ENCODE results near the gene NHSL1. TPM values are rescaled to one million over a fixed set of nuclear protein-coding genes. Genes with fewer than 3 reads are reported as not detected.

NHSL1 gene
- polyA plus RNA-seq, 3 donors from 2014 or later = 0.09 TPM; not detected in 2

- Mint-ChIP-seq H3K27me3 (ENCODE audit: low read depth in 3 of 3) (peaks cover 0 to 14% (median 8%) of the 10 kb centered on the region in 3 donors), H3K27ac (no peak overlapping the region), H3K9me3 (no peaks in the 10 kb centered on the region), H3K36me3 (no peaks in the 10 kb centered on the region), H3K4me3 (no peak overlapping the region), H3K4me1 (no peaks in the 10 kb centered on the region)
- DNase-seq = no peak
Observed at GRCh38 chr6:138531387-138531786, 32.1 kb upstream of the NHSL1 start.

- Mint-ChIP-seq H3K4me3 (no peak overlapping the region), H3K4me1 (no peaks in the 10 kb centered on the region), H3K9me3 (no peaks in the 10 kb centered on the region), H3K27me3 (ENCODE audit: low read depth in 3 of 3) (peaks cover 0 to 11% (median 9%) of the 10 kb centered on the region in 3 donors), H3K27ac (no peak overlapping the region), H3K36me3 (no peaks in the 10 kb centered on the region)
- no peak for DNase-seq
Observed at GRCh38 chr6:138529478-138529877, 30.2 kb upstream of the NHSL1 start.

- DNase-seq = no peak
- Mint-ChIP-seq H3K27me3 (ENCODE audit: low read depth in 3 of 3) (peaks cover 0 to 11% (median 9%) of the 10 kb centered on the region in 3 donors), H3K4me1 (no peaks in the 10 kb centered on the region), H3K36me3 (no peaks in the 10 kb centered on the region), H3K27ac (no peak overlapping the region), H3K4me3 (no peak overlapping the region), H3K9me3 (no peaks in the 10 kb centered on the region)
Observed at GRCh38 chr6:138528956-138529355, 29.7 kb upstream of the NHSL1 start.

GRCh38 chr6:138528137-138528536, 28.8 kb upstream of the NHSL1 start:
- Mint-ChIP-seq H3K27ac (no peak overlapping the region), H3K36me3 (no peaks in the 10 kb centered on the region), H3K4me1 (no peaks in the 10 kb centered on the region), H3K4me3 (no peak overlapping the region), H3K27me3 (ENCODE audit: low read depth in 3 of 3) (peaks cover 0 to 11% (median 9%) of the 10 kb centered on the region in 3 donors), H3K9me3 (no peaks in the 10 kb centered on the region)
- no peak for DNase-seq

GRCh38 chr6:138527411-138528088, 28.3 kb upstream of the NHSL1 start:
- H3K36me3 Mint-ChIP-seq = no peaks in the 10 kb centered on the region
- peaks cover 0 to 11% (median 9%) of the 10 kb centered on the region in 3 donors for H3K27me3 Mint-ChIP-seq (ENCODE audit: low read depth in 3 of 3)
- H3K9me3 Mint-ChIP-seq = no peaks in the 10 kb centered on the region

GRCh38 chr6:138526822-138527235, 27.5 kb upstream of the NHSL1 start:
- DNase-seq = no peak
- Mint-ChIP-seq H3K4me1 (no peaks in the 10 kb centered on the region), H3K4me3 (no peak overlapping the region), H3K9me3 (no peaks in the 10 kb centered on the region), H3K36me3 (no peaks in the 10 kb centered on the region), H3K27me3 (ENCODE audit: low read depth in 3 of 3) (peaks cover 0 to 11% (median 9%) of the 10 kb centered on the region in 3 donors), H3K27ac (no peak overlapping the region)

More at GRCh38 chr6:138527411-138528088, 28.3 kb upstream of the NHSL1 start:
- Mint-ChIP-seq H3K4me1 (no peaks in the 10 kb centered on the region), H3K27ac (no peak overlapping the region), H3K4me3 (no peak overlapping the region)
- no peak for DNase-seq

- peaks cover 0 to 13% (median 7%) of the 10 kb centered on the region in 3 donors for H3K27me3 Mint-ChIP-seq (ENCODE audit: low read depth in 3 of 3)
- H3K27ac Mint-ChIP-seq = no peak overlapping the region
- no peak for DNase-seq
- no peaks in the 10 kb centered on the region for H3K4me1 Mint-ChIP-seq
- H3K4me3 Mint-ChIP-seq = no peak overlapping the region
- H3K36me3 Mint-ChIP-seq = no peaks in the 10 kb centered on the region
- no peaks in the 10 kb centered on the region for H3K9me3 Mint-ChIP-seq
Observed at GRCh38 chr6:138525355-138525754, 26.1 kb upstream of the NHSL1 start.

GRCh38 chr6:138524526-138524925, 25.2 kb upstream of the NHSL1 start:
- H3K9me3 Mint-ChIP-seq = no peaks in the 10 kb centered on the region
- H3K4me1 Mint-ChIP-seq = no peaks in the 10 kb centered on the region
- H3K27me3 Mint-ChIP-seq (ENCODE audit: low read depth in 3 of 3) = peaks cover 0 to 13% (median 6%) of the 10 kb centered on the region in 3 donors
- no peaks in the 10 kb centered on the region for H3K36me3 Mint-ChIP-seq
- no peak overlapping the region for H3K27ac Mint-ChIP-seq
- H3K4me3 Mint-ChIP-seq = no peak overlapping the region
- DNase-seq = no peak

GRCh38 chr6:138523347-138524210, 24.3 kb upstream of the NHSL1 start:
- no peak overlapping the region for H3K4me3 Mint-ChIP-seq
- no peak overlapping the region for H3K27ac Mint-ChIP-seq
- no peaks in the 10 kb centered on the region for H3K36me3 Mint-ChIP-seq
- peaks cover 0 to 10% (median 5%) of the 10 kb centered on the region in 3 donors for H3K27me3 Mint-ChIP-seq (ENCODE audit: low read depth in 3 of 3)
- H3K4me1 Mint-ChIP-seq = no peaks in the 10 kb centered on the region
- H3K9me3 Mint-ChIP-seq = no peaks in the 10 kb centered on the region
- DNase-seq = no peak

GRCh38 chr6:138522611-138523010, 23.3 kb upstream of the NHSL1 start:
- Mint-ChIP-seq H3K4me3 (no peak overlapping the region), H3K9me3 (no peaks in the 10 kb centered on the region), H3K4me1 (no peaks in the 10 kb centered on the region), H3K27me3 (ENCODE audit: low read depth in 3 of 3) (peaks cover 0 to 13% (median 5%) of the 10 kb centered on the region in 3 donors), H3K27ac (no peak overlapping the region), H3K36me3 (no peaks in the 10 kb centered on the region)
- no peak for DNase-seq

- Mint-ChIP-seq H3K4me3 (no peak overlapping the region), H3K36me3 (no peaks in the 10 kb centered on the region), H3K27me3 (ENCODE audit: low read depth in 3 of 3) (peaks cover 0 to 19% (median 5%) of the 10 kb centered on the region in 3 donors), H3K27ac (no peak overlapping the region), H3K4me1 (no peaks in the 10 kb centered on the region), H3K9me3 (no peaks in the 10 kb centered on the region)
- DNase-seq = no peak
Observed at GRCh38 chr6:138521790-138522189, 22.5 kb upstream of the NHSL1 start.

GRCh38 chr6:138520463-138520862, 21.2 kb upstream of the NHSL1 start:
- Mint-ChIP-seq H3K27ac (no peak overlapping the region), H3K4me1 (peaks cover 2 to 11% of the 10 kb centered on the region in 2 donors), H3K4me3 (no peak overlapping the region), H3K27me3 (ENCODE audit: low read depth in 3 of 3) (peaks cover 0 to 16% (median 1%) of the 10 kb centered on the region in 3 donors), H3K9me3 (no peaks in the 10 kb centered on the region), H3K36me3 (no peaks in the 10 kb centered on the region)
- DNase-seq = peak in 1 of 3 donors; percentile 4

- Mint-ChIP-seq H3K36me3 (no peaks in the 10 kb centered on the region), H3K27ac (no peak overlapping the region), H3K27me3 (ENCODE audit: low read depth in 3 of 3) (peaks cover 4 to 13% (median 7%) of the 10 kb centered on the region in 3 donors)
Observed at GRCh38 chr6:138518054-138518453, 18.8 kb upstream of the NHSL1 start.

GRCh38 chr6:138517635-138518034, 18.3 kb upstream of the NHSL1 start:
- Mint-ChIP-seq H3K27me3 (ENCODE audit: low read depth in 3 of 3) (peaks cover 4 to 16% (median 9%) of the 10 kb centered on the region in 3 donors), H3K36me3 (no peaks in the 10 kb centered on the region), H3K27ac (no peak overlapping the region), H3K9me3 (no peaks in the 10 kb centered on the region), H3K4me1 (peaks cover 15 to 26% of the 10 kb centered on the region in 2 donors), H3K4me3 (no peak overlapping the region)
- peak; percentile 38 to 55 (median 51) for DNase-seq

More at GRCh38 chr6:138518054-138518453, 18.8 kb upstream of the NHSL1 start:
- Mint-ChIP-seq H3K4me3 (no peak overlapping the region), H3K9me3 (no peaks in the 10 kb centered on the region), H3K4me1 (peaks cover 15 to 26% of the 10 kb centered on the region in 2 donors)
- no peak for DNase-seq

All from immature natural killer cell (primary cell).